Mesenteric fat pad (tissue), 1 donor: ENCODE data around the gene ANKS1A. TPM values are rescaled to one million over a fixed set of nuclear protein-coding genes. Genes with fewer than 3 reads are reported as not detected.
"Not testable (repeated sequence)": the region's sequence is repeated elsewhere in the genome, so short reads cannot be mapped to it uniquely, and the experiment has no call there.

Source experiments
- DNase-seq: peaks from one replicate; pipeline ENCODE4 v3.0.0-alpha.2; 2020; ENCODE audit warnings: low spot score
- total RNA-seq: library from RNA; stranded (reverse); fragmentation: NEBNext Ultra II Directional; extraction: Animal tissue kit (Norgen Biotek cat#: 25700); gene quantifications from one replicate; pipeline ENCODE4 v1.2.1, GENCODE V29; 2021
- donor health status: DM: yes; HTN: yes; CAD: no.

The ANKS1A gene
- total RNA-seq, 1 donor from 2014 or later: 21.9 TPM

GRCh38 chr6:34986845-34987246, 97.8 kb downstream of the ANKS1A start:
- no peak for DNase-seq

GRCh38 chr6:34987506-34987905, 98.5 kb downstream of the ANKS1A start:
- DNase-seq: no peak

- DNase-seq: no peak
These were observed 102.0 kb downstream of the ANKS1A start for GRCh38 chr6:34990971-34991560.

GRCh38 chr6:34992376-34992775, 103.3 kb downstream of the ANKS1A start:
- DNase-seq: no peak

- no peak for DNase-seq
These were observed 104.2 kb downstream of the ANKS1A start for GRCh38 chr6:34993213-34993612.

- no peak for DNase-seq
These were observed 105.6 kb downstream of the ANKS1A start for GRCh38 chr6:34994693-34995092.

- DNase-seq: not testable (repeated sequence)
These were observed 109.4 kb downstream of the ANKS1A start for GRCh38 chr6:34998417-34998816.

- DNase-seq: not testable (repeated sequence)
These were observed 110.1 kb downstream of the ANKS1A start for GRCh38 chr6:34999153-34999552.

GRCh38 chr6:34999962-35000361, 110.9 kb downstream of the ANKS1A start:
- DNase-seq: not testable (repeated sequence)

GRCh38 chr6:35001349-35001748, 112.3 kb downstream of the ANKS1A start:
- not testable (repeated sequence) for DNase-seq

GRCh38 chr6:35003886-35004530, 115.0 kb downstream of the ANKS1A start:
- not testable (repeated sequence) for DNase-seq

GRCh38 chr6:35007016-35007415, 118.0 kb downstream of the ANKS1A start:
- DNase-seq: no peak

- no peak for DNase-seq
These were observed 119.8 kb downstream of the ANKS1A start for GRCh38 chr6:35008858-35009257.

GRCh38 chr6:35011096-35012041, 122.3 kb downstream of the ANKS1A start:
- no peak for DNase-seq

- no peak for DNase-seq
These were observed 124.6 kb downstream of the ANKS1A start for GRCh38 chr6:35013701-35014100.

GRCh38 chr6:35014341-35014740, 125.3 kb downstream of the ANKS1A start:
- no peak for DNase-seq

GRCh38 chr6:35014786-35015185, 125.7 kb downstream of the ANKS1A start:
- no peak for DNase-seq

GRCh38 chr6:35015476-35015875, 126.4 kb downstream of the ANKS1A start:
- no peak for DNase-seq

GRCh38 chr6:35015996-35016395, 126.9 kb downstream of the ANKS1A start:
- DNase-seq: no peak

- DNase-seq: no peak
These were observed 127.7 kb downstream of the ANKS1A start for GRCh38 chr6:35016502-35017321.
